HG02884 (cell line): ENCODE measurements around the gene DEPDC5.

Experiments
- ATAC-seq: cut with Tn5 transposase; IDR thresholded peaks from one replicate; pipeline ENCODE4 v1.9.1; 2021; ENCODE audit warnings: mild to moderate bottlenecking, moderate library complexity; ENCODE audit not compliant: unreplicated experiment

DEPDC5 gene

GRCh38 chr22:31920306-31920705 is 166.5 kb downstream of the DEPDC5 start:
- ATAC-seq = no peak

- no peak for ATAC-seq
Observed at GRCh38 chr22:31921106-31921505, 167.3 kb downstream of the DEPDC5 start.

DNA sequence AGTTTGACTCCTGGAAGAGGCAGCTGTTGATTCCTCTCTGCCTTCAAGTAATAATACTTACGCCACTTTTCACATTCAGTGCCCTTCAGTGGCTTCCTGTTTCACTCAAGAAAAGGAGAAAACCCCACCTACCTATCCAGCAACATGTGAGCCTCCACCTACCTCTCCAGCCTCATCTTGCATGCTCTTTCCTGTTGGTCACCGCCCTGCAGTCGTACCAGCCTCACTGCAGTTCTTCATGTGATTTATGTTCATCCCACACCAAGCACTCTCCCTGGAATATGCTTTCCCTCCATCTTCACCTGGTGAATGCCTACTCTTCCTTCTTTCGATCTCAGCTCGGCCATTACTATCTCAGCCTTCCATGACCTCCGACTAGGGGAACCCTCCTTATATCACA is 168.7 kb downstream of the DEPDC5 start:
- no peak for ATAC-seq

DNA sequence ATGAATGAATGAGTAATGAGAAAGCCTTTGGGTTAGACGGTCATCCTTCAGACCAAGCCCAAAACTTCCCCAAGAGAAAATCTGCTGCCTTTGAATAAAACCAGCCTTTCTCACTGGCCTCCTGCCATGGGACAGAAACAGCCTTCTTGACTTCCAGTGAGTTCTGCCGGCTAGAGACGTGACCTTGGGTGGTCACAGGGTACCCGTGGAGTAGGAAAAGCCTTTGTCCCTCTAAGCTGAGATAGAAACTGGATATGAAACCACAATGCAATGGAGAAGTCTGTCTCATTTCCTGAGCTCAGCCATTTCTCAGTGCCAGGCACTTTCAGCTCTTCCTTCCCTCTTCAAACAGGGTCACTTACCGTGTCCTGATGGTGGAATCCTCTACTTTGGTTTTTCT is 169.3 kb downstream of the DEPDC5 start:
- no peak for ATAC-seq

- ATAC-seq = no peak
Observed at GRCh38 chr22:31923747-31924146, 169.9 kb downstream of the DEPDC5 start.

DNA sequence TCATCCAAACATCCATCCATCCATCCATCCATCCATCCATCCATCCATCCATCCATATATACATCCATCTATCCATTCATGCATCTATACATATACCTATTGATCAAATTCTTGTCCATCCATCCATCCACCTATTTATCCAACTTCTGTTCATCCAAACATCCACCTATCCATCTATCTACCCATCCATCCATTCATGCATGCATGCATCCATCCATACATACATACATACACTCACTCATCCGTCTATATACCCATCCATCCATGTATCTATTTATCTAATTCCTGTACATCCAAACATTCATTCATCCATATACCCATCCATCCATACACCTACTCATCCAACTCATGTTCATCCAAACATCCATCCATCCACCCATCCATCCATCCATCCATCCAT is 171.2 kb downstream of the DEPDC5 start:
- no peak for ATAC-seq

DNA sequence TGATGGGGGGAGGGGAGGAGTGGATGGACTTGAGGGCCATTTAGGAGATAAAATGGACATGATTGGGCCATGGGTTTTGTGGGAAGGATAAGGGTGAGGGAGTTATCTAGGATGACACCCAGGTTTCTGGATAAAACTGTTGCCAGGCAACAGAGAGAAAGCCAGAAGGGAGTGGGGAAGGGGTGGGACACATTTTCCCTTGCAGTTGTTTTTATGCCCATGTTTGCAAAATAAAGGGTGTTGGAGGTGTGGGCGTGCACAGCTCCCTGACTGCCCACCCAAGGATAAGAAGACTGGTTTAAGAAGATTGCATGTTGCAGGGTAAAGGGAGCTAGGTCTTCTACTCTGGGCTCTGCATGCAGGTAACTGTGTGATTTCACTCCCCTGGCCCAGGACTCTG is 172.2 kb downstream of the DEPDC5 start:
- ATAC-seq = no peak

DNA sequence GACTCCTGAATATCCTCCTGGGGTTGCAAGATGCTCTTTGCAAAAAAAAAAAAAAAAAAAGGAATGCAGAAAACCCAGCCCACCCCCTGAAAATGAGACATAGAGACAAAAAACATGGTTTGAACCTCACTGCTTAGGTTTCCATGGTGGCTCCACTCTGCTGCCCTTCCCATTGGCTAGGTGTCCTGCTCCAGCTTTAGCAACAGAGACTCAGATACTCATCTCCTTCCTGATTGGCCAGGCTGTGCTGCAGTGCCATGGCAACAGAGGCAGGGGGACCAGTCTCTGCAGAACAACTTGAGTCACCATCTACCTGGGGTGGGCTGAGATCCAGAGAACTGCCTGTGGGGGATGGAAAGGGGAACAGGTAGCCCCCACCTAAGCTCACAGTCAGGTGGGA is 173.2 kb downstream of the DEPDC5 start:
- no peak for ATAC-seq

GRCh38 chr22:31927562-31927961 is 173.7 kb downstream of the DEPDC5 start:
- ATAC-seq = no peak

GRCh38 chr22:31929167-31929930 is 175.5 kb downstream of the DEPDC5 start:
- ATAC-seq = no peak

GRCh38 chr22:31932863-31933262 is 179.0 kb downstream of the DEPDC5 start:
- no peak for ATAC-seq

GRCh38 chr22:31933406-31933805 is 179.6 kb downstream of the DEPDC5 start:
- ATAC-seq = no peak

DNA sequence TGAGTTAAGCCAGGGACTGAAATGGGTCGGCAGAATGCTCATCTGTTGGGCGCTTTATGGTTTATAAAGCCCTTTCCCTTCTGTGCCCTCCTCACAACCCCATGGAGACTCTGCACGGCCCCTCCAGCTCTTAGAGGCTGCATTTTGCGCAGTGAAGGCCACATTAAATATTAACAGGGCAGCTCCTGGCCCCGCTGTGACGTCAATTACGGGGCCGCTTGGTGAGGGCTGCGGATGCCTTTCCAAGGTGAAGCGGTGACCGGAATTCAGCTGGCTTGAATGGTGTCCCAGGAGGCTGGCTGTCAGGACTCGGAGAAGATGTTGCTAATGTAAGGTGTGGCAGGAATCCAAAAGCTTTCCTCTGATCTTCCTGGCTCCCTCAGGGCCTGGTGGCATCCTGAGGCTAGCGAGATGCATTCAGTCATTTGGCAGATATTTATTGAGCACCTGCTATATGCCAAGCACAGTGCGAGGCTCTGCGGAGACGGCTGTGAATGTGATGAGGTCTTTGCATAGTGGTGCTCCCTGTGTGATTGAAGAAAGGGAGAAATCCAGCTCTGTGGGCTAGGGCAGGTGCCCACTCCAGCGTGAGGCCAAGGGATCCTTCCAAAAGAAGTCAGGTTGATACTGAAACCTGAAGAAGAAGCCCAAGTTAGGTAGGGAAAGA is 180.1 kb downstream of the DEPDC5 start:
- ATAC-seq = no peak

- ATAC-seq = no peak
Observed at GRCh38 chr22:31935961-31936635, 182.3 kb downstream of the DEPDC5 start.

DNA sequence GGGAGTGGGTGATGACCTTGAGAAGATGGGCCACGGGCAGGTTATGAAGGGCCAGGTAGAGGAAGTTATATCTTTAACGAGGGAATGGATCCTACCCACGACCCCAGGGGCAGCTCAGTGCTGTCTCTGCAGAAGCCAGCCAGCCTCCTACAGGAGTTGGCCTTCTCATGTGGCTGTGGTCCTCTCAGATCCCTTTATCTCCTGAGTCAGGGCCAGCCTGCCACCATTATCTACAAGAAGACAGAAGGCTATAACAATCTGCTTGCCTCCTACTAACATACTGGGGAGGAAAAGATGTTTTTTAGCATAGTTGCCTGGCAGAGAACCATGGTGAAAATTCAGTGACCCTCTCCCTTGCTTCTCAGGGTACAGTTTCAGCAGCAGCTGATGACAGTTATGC is 183.5 kb downstream of the DEPDC5 start:
- ATAC-seq = no peak

DNA sequence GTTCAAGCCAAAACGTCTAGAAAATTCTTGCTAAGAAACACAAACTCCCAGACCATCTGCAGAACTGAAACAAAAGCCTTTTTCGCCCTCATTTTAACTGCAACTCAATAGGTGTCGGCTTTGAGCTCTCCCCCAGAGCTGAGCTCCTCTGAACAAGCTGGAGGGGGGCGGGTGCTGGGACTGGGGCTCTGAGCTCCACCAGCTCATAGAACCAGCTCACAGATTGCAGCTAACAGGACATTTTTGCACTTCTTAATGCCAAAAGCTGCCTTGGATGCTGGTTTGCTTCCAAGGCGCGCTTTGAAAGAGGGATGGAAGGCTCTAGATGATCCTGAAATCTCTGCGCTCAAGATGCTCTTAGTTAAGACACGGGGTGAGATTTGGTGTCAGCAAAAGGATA is 184.5 kb downstream of the DEPDC5 start:
- no peak for ATAC-seq

DNA sequence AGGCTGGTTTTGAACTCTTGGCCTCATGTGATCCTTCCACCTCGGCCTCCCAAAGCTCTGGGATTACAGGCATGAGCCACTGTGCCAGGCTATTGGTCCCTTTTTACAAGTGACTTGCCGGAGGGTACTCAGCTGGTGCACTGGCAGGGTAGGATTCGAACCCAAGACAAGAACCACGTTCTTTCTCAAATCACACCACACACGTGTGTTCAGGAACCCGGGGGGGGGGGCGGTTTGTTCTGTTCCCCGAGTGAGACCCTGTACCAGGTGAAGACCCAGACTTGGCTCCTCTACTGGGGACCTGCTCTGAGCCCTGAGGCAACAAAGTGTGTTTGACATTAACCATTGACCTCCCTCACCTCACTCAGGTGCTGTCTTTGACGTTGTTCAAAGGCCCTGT is 186.7 kb downstream of the DEPDC5 start:
- ATAC-seq = no peak

DNA sequence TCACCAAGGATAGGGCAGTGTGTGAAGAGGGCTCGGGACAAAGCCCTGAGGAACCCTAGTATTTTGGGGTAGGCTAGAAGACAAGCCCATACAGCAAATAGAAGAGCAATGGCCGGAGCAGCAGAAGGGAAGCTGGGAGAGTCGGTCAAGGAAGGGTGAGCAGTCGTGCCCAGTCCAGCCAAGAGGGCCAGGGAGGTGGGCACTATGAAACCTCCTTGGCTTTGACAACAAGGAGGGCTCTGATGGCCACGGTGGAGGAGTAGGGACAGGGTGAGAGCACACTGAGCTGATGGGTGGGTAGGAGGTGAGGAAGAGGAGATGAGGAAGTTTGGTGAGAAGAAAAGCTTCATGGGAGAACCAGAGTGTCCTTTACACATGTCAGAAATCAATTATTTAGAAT is 188.3 kb downstream of the DEPDC5 start:
- ATAC-seq = no peak

GRCh38 chr22:31943206-31943977 is 189.6 kb downstream of the DEPDC5 start:
- no peak for ATAC-seq

DNA sequence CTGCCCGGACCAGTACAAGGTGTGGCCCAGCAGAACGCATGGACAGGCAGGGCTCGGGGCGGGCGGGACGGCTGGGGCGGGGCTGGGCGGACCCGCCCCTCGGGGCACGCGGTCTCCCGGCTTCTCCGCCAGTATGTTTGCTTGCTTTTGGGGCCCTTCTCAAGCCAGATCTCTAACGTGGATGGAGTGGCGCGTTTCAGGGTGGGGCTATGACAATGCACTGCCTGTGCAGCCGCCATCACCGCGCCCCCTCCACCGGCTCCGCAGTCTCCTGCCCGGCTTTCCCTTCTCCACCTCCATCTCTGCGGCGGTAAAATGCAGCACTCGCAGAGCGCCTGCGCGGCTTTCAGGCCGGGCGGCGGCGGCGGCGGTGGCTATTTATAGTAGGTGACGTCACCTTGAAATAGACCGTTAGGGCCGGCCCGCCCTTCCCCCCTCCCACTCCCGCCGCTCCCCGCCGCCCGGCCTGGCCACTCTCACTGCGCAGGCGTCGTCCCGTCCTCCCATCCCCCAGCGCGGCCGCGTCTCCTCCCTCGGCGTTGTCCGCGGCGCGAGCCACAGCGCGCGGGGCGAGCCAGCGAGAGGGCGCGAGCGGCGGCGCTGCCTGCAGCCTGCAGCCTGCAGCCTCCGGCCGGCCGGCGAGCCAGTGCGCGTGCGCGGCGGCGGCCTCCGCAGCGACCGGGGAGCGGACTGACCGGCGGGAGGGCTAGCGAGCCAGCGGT is 190.3 kb downstream of the DEPDC5 start, which contains the start of gene YWHAH:
YWHAH (plus strand) TSS at position 558 of the 722 bp plus-strand sequence. CDS start 199 bp downstream, outside the sequence.
- ATAC-seq = peak; percentile 69
